Measurements from ENCODE around the gene NPAS3.

Gene NPAS3

DNA sequence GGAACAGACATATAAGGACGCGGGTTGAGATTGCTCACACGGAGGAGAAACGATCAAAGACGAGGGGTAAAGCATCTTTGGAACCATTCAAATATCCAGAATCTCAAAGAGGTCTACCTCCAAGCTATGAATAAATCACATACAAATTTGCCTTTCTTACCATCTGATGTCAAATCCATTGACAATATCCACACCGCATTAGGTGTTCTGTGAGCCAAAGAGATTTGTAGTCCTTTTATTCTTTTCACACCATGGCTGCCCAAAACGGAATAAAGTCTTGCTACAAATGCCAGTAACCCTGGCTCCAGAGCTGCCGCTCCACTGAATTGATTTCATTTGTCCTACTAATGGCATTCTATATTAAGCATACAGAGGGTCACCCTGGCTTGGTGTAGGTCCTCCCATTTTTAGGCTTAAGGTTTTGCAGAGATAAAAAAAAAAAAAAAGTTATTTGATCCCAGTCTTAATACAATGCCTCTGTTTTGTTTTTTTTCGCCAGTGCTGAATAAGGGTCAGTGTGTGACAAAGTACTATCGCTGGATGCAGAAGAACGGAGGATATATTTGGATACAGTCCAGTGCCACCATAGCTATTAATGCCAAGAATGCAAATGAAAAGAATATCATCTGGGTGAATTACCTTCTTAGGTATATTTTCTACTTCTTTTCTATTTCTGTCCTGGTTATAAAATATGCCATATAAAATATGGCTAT, 854.9 kb downstream of the NPAS3 start:
- DNase-seq (ENCODE audit: low read depth) = no peak

DNA sequence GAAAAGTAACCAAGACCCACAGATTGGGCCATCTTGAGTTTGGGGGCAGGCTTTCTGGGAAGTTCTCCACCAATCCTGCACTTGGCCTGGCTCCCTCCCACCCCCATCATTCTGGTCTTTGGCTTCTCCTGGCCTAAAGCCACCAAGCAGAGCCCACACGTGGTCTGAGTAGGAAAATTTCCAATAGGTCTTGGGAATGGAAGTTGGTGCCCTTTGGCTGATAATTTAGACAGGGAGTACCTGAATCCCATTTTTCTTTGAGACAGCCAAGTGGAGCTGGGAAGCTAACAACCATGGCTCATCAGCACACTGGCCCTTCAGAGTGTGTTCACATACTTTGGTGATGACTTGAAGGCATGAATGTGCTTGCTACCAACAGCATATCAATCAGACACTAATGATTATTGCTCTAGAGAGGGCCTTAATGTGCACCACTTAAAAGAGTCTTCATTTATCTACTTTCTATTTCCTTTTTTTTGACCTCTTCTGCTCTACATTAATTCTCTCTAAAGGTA, 856.2 kb downstream of the NPAS3 start:
- DNase-seq (ENCODE audit: low read depth) = no peak

DNA sequence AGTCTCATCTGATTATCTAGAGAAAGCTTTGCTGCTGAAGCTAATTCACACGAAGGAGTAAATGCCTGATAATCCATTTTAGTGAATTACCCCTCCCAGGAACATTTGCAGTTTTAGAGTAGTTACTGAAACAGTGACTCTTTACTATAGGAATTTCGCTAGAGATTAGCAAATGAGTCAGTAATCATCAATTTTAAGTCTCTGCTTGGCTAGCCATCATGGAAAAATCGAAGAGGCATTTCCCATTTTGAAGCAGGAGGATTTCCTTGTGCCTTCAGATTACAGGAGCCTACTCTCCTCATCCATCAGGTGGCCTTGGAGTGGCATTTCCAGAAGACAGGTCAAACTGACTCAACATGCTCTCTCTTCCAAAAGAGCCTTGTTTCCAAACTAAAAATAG, 857.7 kb downstream of the NPAS3 start:
- no peak for DNase-seq (ENCODE audit: low read depth)

DNA sequence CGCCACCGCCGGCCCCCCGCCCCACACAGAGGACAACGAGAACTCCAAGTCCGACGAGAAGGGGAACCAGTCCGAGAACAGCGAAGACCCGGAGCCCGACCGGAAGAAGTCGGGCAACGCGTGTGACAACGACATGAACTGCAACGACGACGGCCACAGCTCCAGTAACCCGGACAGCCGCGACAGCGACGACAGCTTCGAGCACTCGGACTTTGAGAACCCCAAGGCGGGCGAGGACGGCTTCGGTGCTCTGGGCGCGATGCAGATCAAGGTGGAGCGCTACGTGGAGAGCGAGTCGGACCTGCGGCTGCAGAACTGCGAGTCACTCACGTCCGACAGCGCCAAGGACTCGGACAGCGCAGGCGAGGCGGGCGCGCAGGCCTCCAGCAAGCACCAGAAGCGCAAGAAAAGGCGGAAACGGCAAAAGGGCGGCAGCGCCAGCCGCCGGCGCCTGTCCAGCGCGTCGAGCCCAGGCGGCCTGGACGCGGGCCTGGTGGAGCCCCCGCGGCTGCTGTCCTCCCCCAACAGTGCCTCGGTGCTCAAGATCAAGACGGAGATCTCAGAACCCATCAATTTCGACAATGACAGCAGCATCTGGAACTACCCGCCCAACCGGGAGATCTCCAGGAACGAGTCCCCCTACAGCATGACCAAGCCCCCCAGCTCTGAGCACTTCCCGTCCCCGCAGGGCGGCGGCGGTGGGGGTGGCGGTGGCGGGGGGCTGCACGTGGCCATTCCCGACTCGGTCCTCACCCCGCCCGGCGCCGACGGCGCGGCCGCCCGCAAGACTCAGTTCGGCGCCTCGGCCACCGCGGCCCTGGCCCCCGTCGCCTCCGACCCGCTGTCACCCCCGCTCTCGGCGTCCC, 861.3 kb downstream of the NPAS3 start:
- DNase-seq (ENCODE audit: low read depth) = no peak

DNA sequence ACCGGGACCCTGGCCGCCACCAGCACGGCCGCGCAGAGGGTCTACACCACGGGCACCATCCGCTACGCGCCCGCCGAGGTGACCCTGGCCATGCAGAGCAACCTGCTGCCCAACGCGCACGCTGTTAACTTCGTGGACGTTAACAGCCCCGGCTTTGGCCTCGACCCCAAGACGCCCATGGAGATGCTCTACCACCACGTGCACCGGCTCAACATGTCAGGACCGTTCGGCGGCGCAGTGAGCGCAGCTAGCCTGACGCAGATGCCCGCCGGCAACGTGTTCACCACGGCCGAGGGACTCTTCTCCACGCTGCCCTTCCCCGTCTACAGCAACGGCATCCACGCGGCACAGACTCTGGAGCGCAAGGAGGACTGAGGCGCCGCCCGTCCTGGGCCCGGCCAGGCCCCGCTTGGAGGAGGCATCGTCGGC, 862.1 kb downstream of the NPAS3 start:
- no peak for DNase-seq (ENCODE audit: low read depth)

DNA sequence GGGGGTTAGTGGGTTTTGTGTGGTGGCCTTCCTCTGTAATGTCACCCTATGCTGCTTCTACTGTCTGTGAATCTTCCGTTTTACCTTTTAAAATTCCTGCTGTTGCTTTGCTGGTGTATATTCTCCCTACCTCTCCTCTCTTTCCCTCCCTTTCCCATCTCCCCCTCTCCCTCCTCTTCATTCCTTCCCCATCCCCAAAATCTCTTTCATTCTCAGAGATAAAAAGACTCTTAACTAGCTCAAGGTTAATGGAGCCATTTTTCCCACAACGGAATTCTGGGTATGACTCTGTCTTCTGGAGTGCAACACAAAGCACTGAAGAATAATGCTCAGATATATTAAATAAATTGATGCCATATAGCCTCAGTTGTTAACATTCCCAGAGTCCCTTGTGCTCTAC, 864.1 kb downstream of the NPAS3 start:
- DNase-seq (ENCODE audit: low read depth) = no peak

DNA sequence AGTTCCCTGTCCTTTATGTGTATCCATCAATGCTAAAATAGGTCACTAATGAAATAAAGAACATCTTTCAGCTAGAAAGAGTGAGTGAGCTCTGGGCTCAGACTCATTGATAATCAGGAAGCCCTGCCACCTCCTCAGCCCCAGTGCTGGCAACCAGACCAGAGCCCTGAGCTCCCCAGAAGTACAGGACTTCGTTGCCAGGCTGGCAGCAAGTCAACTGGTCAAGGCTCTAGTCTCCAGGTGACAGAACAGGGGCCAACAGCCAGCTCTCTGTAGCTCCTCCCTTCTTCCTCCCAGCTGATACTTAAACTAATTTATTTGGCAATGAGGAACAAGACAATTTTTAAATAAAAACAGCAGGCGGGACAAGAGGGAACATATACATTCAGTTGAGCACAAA, 866.9 kb downstream of the NPAS3 start:
- DNase-seq (ENCODE audit: low read depth) = no peak

DNA sequence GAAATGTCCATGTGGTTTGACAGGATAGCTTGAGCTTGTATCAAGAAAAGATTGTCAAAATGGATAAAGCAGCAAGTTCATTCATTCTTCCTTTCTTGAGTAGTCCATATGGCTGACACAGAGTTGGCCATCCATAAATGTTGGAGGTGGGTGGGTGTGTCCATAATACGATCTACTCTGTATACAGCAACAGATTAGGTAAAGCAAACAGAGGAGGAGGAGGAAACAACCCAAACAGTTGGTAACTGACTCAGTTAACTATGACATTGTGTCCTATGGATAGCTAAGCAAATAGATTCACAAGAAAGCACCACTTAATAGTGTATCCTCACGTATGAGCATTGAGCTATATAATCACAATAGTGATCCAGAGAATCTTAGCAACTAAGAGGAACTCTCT, 868.2 kb downstream of the NPAS3 start:
- no peak for DNase-seq (ENCODE audit: low read depth)

DNA sequence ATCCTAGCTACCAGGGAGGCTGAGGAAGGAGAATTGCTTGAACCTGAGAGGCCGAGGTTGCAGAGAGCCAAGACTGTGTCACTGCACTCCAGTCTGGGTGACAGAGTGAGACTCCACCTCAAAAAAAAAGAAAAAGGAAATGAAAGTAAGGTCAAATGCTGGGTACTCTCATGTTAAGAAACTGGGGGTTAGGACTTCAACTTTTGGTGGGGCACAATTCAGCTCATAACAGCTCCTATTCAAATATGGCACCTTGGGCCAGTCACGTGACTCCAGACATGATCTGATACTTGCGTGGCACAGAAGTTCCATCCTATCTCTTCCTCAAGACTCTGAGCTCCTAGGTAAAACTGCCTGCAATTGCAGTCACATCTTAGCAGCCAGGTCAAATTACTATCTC, 869.5 kb downstream of the NPAS3 start:
- no peak for DNase-seq (ENCODE audit: low read depth)

DNA sequence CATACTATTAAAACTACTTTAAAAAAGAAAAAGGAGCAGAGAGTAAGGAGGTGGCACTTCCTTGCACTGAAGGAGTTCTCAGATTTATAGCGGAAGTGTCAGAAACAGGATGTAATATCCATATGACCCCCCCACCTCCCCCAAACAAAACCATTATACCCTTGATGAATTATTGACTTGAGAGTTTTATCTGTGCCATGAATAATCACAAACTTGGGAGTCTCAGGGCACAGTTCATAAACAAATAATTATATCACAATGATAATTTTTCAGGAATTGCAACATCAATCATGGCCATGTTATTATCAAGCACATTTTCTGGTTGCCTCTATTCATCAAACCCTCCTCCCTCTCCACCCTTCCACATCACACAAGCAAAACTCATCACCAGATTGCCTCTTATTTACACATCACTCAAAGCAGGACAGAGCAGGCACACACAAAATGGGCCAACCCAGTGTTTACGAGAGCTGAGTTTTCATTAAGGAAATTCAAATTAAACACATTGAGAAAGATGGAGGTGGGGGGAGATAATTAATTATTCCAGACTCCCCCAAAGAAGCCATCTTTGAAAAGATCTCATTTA, 870.8 kb downstream of the NPAS3 start:
- DNase-seq (ENCODE audit: low read depth) = no peak

DNA sequence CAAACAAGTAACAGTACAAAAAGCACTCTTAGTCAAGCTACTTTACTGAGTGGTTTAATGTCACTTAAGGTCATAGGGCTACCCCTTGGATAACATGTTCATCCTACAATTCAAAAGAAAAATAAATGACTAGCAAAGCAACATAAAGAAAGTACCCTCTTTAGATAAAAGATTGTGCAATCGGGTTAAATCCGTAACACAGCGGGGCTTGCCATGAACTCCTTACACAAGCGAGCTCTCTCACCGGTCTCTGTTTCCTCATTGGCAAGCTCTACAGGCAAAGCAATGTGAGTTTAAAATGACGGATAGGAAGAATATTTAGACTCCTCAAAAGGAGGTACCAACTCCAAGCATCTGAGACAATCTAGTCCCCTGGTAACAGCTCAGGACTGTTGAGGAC, 871.6 kb downstream of the NPAS3 start:
- DNase-seq (ENCODE audit: low read depth) = no peak

DNA sequence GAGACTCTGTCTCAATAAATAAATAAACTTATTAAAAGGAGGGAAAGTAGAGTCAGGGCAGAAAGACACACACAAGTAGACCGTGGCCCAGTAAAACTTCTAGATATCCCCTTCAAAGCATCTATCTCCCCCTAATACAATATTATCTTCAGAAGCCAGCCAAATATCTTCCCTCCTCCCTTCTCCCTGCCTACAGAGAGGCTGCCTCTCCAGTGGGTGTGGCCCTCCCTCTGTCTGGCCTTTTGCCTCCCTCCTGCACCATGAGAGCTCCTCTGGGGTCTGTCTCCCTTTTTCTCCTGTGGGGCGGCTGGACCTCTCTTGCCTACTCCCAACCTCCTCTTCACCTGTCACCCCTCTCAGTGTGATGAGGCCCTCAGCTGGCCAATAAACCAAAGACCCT, 873.0 kb downstream of the NPAS3 start:
- DNase-seq (ENCODE audit: low read depth) = no peak

DNA sequence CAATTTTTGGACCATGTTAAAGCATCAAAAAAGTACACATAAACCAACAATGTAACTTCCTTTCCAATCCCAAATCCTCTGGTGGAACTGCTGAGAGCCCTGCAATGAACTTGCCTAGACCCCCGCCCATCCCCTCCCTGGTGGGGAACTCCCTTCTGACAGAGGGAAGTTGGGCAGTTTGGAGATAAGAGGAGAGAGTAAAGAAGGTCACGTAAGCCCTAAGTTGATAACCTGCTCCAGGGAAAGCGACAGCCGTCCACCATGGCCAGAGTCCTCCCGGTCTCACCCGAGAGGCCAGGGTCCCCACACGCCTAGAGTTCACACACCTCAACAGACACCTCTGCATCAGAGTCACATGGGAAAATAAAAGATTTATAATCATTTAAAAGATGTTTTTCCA, 873.5 kb downstream of the NPAS3 start:
- DNase-seq (ENCODE audit: low read depth) = no peak

DNA sequence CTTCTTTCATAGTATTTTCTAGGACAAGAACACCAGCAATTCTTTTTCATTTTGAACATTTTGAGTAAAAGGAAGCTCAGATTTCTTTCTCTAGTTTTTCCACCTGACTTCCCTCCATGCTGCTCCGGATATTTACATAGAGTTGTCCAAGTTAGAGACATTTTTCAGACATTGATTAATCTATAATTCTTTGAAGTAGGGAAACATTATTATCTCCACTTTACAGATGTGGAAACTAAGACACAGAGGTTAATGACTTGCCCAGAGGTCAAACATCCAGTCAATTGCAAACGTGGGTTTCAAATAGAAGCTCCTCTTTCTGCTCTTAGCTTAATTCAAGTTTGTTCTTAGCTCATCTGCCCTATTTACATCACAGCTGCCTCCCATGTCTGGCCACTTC, 873.9 kb downstream of the NPAS3 start:
- DNase-seq (ENCODE audit: low read depth) = no peak

DNA sequence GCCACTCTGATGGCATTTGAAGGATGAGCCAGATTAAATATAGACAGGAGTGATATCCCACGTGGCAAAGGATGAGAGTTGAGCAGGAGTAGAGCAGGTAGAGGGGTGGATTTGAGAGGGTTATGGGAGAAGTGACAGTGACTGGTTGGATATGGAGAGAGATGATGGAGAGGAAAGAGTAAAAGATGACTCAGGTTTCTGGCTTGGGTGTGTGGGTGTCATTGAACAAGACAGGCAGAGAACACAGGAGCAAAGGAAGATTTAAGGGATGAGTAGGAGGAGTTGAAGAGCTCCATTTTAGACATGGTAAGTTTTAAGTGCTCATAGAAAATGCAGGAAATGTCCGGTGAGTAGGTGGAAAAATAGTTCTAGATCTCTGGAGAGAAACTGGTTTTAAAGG, 875.3 kb downstream of the NPAS3 start:
- no peak for DNase-seq (ENCODE audit: low read depth)

DNA sequence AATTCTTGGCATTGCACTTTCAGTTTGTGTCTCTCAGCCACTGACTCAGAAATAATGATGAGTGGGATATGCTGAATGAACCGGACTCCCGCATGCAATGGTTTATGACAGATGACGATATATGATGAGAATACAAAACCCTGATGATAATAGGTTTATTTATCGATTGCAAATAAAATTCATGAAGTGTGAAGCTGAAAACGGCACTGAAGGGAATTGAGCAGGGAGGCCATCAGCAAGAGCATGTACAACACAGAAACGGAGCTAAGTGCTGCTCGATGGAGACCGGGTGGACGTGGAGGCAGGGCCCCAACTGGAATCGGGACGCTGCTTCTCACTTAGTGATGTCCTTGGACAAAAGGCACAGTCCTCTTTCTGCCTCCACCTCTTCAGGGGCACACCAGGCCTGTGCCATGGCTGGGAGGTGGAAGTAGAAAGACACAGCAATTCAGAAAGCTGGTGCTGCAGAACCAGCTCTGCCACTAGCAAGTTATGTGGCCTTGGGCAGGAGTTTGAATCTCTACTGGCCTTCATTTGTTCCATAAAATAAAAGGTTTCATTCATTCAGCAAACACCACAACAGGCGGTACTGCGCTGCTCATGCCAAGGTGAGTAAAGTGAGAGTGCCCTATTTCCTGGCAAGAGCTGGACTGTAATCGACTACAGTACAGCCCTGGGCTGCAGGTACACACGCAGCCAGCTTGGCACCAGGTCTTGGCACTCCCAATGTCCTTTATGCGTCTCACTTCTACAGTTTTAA, 895.2 kb downstream of the NPAS3 start:
- no peak for DNase-seq (ENCODE audit: low read depth)

DNA sequence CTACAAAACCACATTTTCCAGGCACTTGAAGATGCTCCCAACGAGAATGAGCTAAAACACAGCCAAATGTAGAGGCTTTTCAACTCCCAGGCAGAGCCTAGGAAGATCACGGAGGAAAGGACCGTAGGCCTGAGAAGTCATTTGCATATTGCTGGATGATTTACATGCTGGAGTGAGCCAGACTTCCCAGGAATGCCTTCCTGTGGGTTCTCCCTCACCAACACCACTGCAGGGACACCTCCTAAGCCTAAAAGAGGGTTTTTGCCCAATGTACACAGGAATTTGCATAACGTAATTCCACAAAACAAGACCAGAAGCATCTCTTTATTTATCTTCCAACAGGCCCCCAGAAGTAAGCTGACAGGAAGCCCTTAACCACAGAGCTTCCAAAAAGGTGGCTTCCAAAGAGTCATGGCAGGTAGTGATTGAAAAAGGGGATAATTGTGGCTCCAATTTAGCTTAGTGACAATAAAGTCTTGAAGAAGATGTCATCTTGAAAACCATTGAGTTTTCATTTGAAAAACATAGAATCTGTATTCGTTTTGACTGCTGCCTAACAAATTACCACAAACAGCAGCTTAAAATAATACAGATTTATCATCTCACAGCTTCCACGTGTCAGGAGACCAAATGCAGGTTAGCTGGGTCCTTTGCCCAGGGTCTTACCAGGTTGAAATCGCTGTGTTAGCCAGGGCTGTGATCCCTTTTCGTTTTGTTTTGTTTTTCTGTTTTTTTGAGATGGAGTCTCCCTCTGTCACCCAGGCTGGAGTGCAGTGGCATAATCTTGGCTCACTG, 896.0 kb downstream of the NPAS3 start:
- DNase-seq (ENCODE audit: low read depth) = no peak

DNA sequence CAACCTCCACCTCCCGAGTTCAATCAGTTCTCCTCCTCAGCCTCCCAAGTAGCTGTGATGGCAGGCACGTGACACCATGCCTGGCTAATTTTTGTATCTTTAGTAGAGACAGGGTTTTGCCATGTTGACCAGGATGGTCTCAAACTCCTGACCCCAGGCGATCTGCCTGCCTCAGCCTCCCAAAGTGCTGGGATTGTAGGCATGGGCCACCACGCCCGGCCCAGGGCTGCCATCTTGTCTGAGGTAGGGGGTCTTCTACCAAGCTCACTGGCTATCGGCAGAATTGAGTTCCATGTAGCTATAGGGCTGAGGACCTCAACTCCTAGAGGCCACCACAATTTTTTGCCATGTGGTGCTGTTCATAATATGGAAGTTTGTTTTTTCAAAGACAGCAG, 896.6 kb downstream of the NPAS3 start:
- DNase-seq (ENCODE audit: low read depth) = no peak

DNA sequence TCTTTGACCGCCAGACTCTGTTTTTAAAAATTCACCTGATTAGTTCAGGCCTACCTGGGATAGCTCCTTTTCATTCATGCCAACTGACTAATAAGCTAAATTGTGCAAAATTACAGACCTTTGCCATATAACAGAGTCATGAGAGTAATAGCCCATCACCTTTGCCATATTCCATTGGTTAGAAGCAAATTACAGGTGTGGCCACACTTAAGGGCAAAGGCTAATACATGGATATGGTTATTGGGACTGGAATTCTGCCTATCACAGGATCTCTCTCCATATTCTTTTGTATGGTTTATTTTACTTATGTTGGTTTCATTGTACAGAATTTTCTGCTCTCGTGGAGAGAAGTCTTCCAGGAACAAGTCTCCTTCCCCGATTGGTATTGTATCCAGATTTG, 897.0 kb downstream of the NPAS3 start:
- no peak for DNase-seq (ENCODE audit: low read depth)

DNA sequence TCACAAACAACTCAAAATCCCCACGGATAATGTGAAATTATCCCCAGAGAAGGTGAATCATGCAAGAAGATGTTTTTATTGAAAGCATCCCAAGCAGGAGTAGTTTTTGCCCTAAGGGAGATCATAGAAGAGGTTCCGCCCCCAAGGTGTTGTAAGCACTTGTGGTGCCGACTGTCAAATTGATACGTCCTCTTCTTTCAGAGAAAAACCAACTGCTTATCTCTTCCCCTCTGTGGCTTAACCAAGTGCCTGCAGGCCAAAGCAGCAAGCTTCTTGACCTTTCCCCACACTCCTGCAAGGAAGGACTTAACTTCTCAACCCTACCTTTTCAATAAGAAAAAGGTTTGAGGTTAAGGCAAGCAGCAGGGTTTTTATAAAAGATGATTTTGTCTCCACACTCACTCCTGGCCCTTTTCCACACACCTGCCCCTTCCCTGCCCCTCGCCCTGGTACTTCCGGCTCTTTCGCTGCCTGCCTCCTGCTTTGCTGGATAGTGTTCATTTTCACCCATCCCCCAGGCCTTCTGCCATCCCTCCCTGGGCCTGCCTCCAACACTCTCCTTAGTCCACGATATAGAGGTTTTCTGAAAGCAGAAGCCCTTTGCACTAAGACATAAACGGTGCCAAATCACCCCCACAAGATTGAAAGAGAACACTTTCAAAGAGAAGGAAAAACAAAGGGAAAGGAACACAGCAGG, 897.7 kb downstream of the NPAS3 start:
- no peak for DNase-seq (ENCODE audit: low read depth)
